HUES64 (cell line): ENCODE measurements around the gene GRHL1.

Experiments
- H3K27ac ChIP-seq: 2 replicates; pipeline ENCODE4 v1.7.0; 2013; ENCODE audit warnings: low read depth, low read length, inconsistent platforms
- H3K27me3 ChIP-seq: 2 replicates; pipeline ENCODE4 v1.6.1; 2013; ENCODE audit warnings: mild to moderate bottlenecking, low read length; ENCODE audit not compliant: insufficient read depth
- H3K36me3 ChIP-seq: 2 replicates; pipeline ENCODE4 v1.6.1; 2013; ENCODE audit warnings: mild to moderate bottlenecking, low read length; ENCODE audit not compliant: insufficient read depth
- H3K4me1 ChIP-seq: 2 replicates; pipeline ENCODE4 v1.6.1; 2013; ENCODE audit warnings: mild to moderate bottlenecking, low read length, moderate library complexity; ENCODE audit not compliant: insufficient read depth
- H3K4me3 ChIP-seq: 2 replicates; pipeline ENCODE4 v1.5.1; 2013; ENCODE audit warnings: mild to moderate bottlenecking, low read length, moderate library complexity
- H3K9ac ChIP-seq: 2 replicates; pipeline ENCODE4 v1.6.1; 2013; ENCODE audit warnings: mild to moderate bottlenecking, low read depth, low read length
- H3K9me3 ChIP-seq: 2 replicates; pipeline ENCODE4 v1.6.1; 2013; ENCODE audit warnings: low read depth, low read length; ENCODE audit not compliant: insufficient read depth
- WGBS: fragments of 150-250, 120-280 bp; methylation state at CpG from one replicate; pipeline ENCODE4 v1.1.7; 2013; ENCODE audit warnings: missing lambda C conversion rate; 5-methylcytosine and 5-hydroxymethylcytosine counted together

The GRHL1 gene

GRCh38 chr2:9974343-9974742 is 22.9 kb downstream of the GRHL1 start:
- Histone ChIP-seq H3K4me3 (no peak overlapping the region), H3K9ac (no peak overlapping the region), H3K4me1 (peaks cover 14% of the 10 kb centered on the region; the same call in 1 of the 2 replicates), H3K27ac (no peak overlapping the region), H3K9me3 (no peaks in the 10 kb centered on the region), H3K27me3 (no peaks in the 10 kb centered on the region), H3K36me3 (no peaks in the 10 kb centered on the region)
- WGBS = 96% methylated on average over 3 of the region's 4 CpGs

- Histone ChIP-seq H3K36me3 (no peaks in the 10 kb centered on the region), H3K4me1 (peaks cover 14% of the 10 kb centered on the region; the same call in 1 of the 2 replicates), H3K9ac (no peak overlapping the region), H3K9me3 (no peaks in the 10 kb centered on the region), H3K27me3 (no peaks in the 10 kb centered on the region), H3K27ac (no peak overlapping the region), H3K4me3 (no peak overlapping the region)
- 96% methylated on average over 10 of the region's 10 CpGs for WGBS
Observed at GRCh38 chr2:9975328-9975727, 23.8 kb downstream of the GRHL1 start.

GRCh38 chr2:9975805-9976447 is 24.4 kb downstream of the GRHL1 start:
- H3K4me1 ChIP-seq = peaks cover 10% of the 10 kb centered on the region; the same call in 1 of the 2 replicates
- H3K27ac ChIP-seq = no peak overlapping the region
- 92% methylated on average over 9 of the region's 9 CpGs for WGBS
- no peaks in the 10 kb centered on the region for H3K27me3 ChIP-seq
- no peaks in the 10 kb centered on the region for H3K9me3 ChIP-seq
- no peak overlapping the region for H3K4me3 ChIP-seq
- H3K36me3 ChIP-seq = no peaks in the 10 kb centered on the region
- no peak overlapping the region for H3K9ac ChIP-seq

GRCh38 chr2:9979977-9980376 is 28.5 kb downstream of the GRHL1 start:
- WGBS = 92% methylated on average over 6 of the region's 6 CpGs
- Histone ChIP-seq H3K36me3 (no peaks in the 10 kb centered on the region), H3K4me1 (no peaks in the 10 kb centered on the region)

GRCh38 chr2:9980520-9980919 is 29.0 kb downstream of the GRHL1 start:
- Histone ChIP-seq H3K9me3 (no peaks in the 10 kb centered on the region), H3K9ac (no peak overlapping the region), H3K4me3 (no peak overlapping the region), H3K27me3 (no peaks in the 10 kb centered on the region), H3K36me3 (no peaks in the 10 kb centered on the region), H3K4me1 (no peaks in the 10 kb centered on the region), H3K27ac (no peak overlapping the region)
- 100% methylated on average over 1 of the region's 2 CpGs for WGBS

More at GRCh38 chr2:9979977-9980376, 28.5 kb downstream of the GRHL1 start:
- Histone ChIP-seq H3K9me3 (no peaks in the 10 kb centered on the region), H3K9ac (no peak overlapping the region), H3K27ac (no peak overlapping the region), H3K27me3 (no peaks in the 10 kb centered on the region), H3K4me3 (no peak overlapping the region)

- H3K9me3 ChIP-seq = no peaks in the 10 kb centered on the region
- no peaks in the 10 kb centered on the region for H3K4me1 ChIP-seq
- no peaks in the 10 kb centered on the region for H3K36me3 ChIP-seq
- 95% methylated on average over 2 of the region's 3 CpGs for WGBS
- H3K27me3 ChIP-seq = no peaks in the 10 kb centered on the region
- H3K9ac ChIP-seq = no peak overlapping the region
- H3K27ac ChIP-seq = no peak overlapping the region
- no peak overlapping the region for H3K4me3 ChIP-seq
Observed at GRCh38 chr2:9981655-9982054, 30.2 kb downstream of the GRHL1 start.

GRCh38 chr2:9982248-9982647 is 30.8 kb downstream of the GRHL1 start:
- Histone ChIP-seq H3K27me3 (no peaks in the 10 kb centered on the region), H3K36me3 (no peaks in the 10 kb centered on the region), H3K4me3 (no peak overlapping the region), H3K9me3 (no peaks in the 10 kb centered on the region), H3K9ac (no peak overlapping the region), H3K4me1 (no peaks in the 10 kb centered on the region), H3K27ac (no peak overlapping the region)
- 90% methylated on average over 8 of the region's 8 CpGs for WGBS

GRCh38 chr2:9982891-9983290 is 31.4 kb downstream of the GRHL1 start:
- Histone ChIP-seq H3K27me3 (no peaks in the 10 kb centered on the region), H3K36me3 (no peaks in the 10 kb centered on the region), H3K4me3 (no peak overlapping the region), H3K4me1 (no peaks in the 10 kb centered on the region), H3K27ac (no peak overlapping the region), H3K9ac (no peak overlapping the region), H3K9me3 (no peaks in the 10 kb centered on the region)
- WGBS = 94% methylated on average over 10 of the region's 10 CpGs

GRCh38 chr2:9983401-9984216 is 32.1 kb downstream of the GRHL1 start:
- no peaks in the 10 kb centered on the region for H3K4me1 ChIP-seq
- H3K27ac ChIP-seq = no peak overlapping the region
- no peak overlapping the region for H3K9ac ChIP-seq
- H3K27me3 ChIP-seq = no peaks in the 10 kb centered on the region
- no peak overlapping the region for H3K4me3 ChIP-seq
- H3K9me3 ChIP-seq = no peaks in the 10 kb centered on the region
- WGBS = 85% methylated on average over 15 of the region's 15 CpGs
- H3K36me3 ChIP-seq = no peaks in the 10 kb centered on the region

GRCh38 chr2:9984217-9984739 is 32.8 kb downstream of the GRHL1 start:
- no peaks in the 10 kb centered on the region for H3K9me3 ChIP-seq
- H3K4me1 ChIP-seq = no peaks in the 10 kb centered on the region
- H3K4me3 ChIP-seq = no peak overlapping the region
- no peaks in the 10 kb centered on the region for H3K36me3 ChIP-seq
- 56% methylated on average over 7 of the region's 7 CpGs for WGBS
- H3K9ac ChIP-seq = no peak overlapping the region
- no peaks in the 10 kb centered on the region for H3K27me3 ChIP-seq
- no peak overlapping the region for H3K27ac ChIP-seq

- WGBS = 95% methylated on average over 6 of the region's 6 CpGs
- Histone ChIP-seq H3K4me1 (no peaks in the 10 kb centered on the region), H3K9me3 (no peaks in the 10 kb centered on the region), H3K4me3 (no peak overlapping the region), H3K27me3 (no peaks in the 10 kb centered on the region), H3K27ac (no peak overlapping the region), H3K36me3 (no peaks in the 10 kb centered on the region), H3K9ac (no peak overlapping the region)
Observed at GRCh38 chr2:9984871-9985480, 33.5 kb downstream of the GRHL1 start.
